Pancreas (tissue), 10 donors: ENCODE measurements around the gene MYOF. TPM values are rescaled to one million over a fixed set of nuclear protein-coding genes. Genes with fewer than 3 reads are reported as not detected.

Source experiments
- ATAC-seq, 4 donors: fragments of 200-7000 bp; cut with Tn5 transposase; one replicate each; pipeline versions ENCODE4 v1.8.0 to v1.9.1; 2020; ENCODE audit warnings: mild to moderate bottlenecking in 4 of 4, moderate library complexity in 4 of 4
- DNase-seq, 6 donors: peaks; one replicate each; pipeline ENCODE4 v3.0.0-alpha.2; 2020
- FAIRE-seq: peaks from 2 replicates; lab custom pipeline; 2012; peaks lifted over from hg19 to GRCh38; lab: Jason Lieb, UNC
- H3K27ac ChIP-seq, 4 donors: fragments of 200-600 bp; sonication (generic); 1 replicate in 3 of 4; 2 replicates in 1 of 4; pipeline versions ENCODE4 v1.5.0 to v1.8.0; 2020
- H3K27me3 ChIP-seq, 4 donors: fragments of 200-600 bp; one replicate each; pipeline ENCODE4 v1.8.0; 2021
- H3K36me3 ChIP-seq, 3 donors: fragments of 200-600 bp; sonication (generic) in 1 of 3; one replicate each; pipeline versions ENCODE4 v1.5.0 to v1.8.0; 2020 to 2021
- H3K4me1 ChIP-seq, 3 donors: fragments of 200-600 bp; one replicate each; pipeline ENCODE4 v1.8.0; 2021
- H3K4me3 ChIP-seq, 4 donors: fragments of 200-600 bp; sonication (generic) in 2 of 4; one replicate each; pipeline versions ENCODE4 v1.5.0 to v1.8.0; 2020 to 2021
- H3K9me3 ChIP-seq, 4 donors: fragments of 200-600 bp; one replicate each; pipeline ENCODE4 v1.8.0; 2021
- WGBS, 2 donors: extraction: QIAGEN DNeasy Blood & Tissue Kit; methylation state at CpG; one replicate each; pipeline ENCODE4 v1.1.7; 2013; 5-methylcytosine and 5-hydroxymethylcytosine counted together
- intact Hi-C, 3 donors: fragments of 100-400 bp; cut with DNase I; formaldehyde crosslinking; loops; one replicate each; pipeline versions ENCODE4 v1.11.1 to v1.14.2; 2022
- polyA plus RNA-seq, 2 donors: library from polyadenylated mRNA; stranded (reverse); fragments of 200-250 nt; gene quantifications; one replicate each; pipeline ENCODE4 v1.2.3, GENCODE V29; 2013
- total RNA-seq, 6 donors: library from RNA; stranded (reverse); fragmentation: NEBNext Ultra II Directional in 4 of 6; extraction: Animal tissue kit (Norgen Biotek cat#: 25700) in 4 of 6; gene quantifications; one replicate each; pipeline versions ENCODE4 v1.2.1 to v1.2.4, GENCODE V29; 2021 to 2023
- TF ChIP-seq, protein P1 (sequence below), 4 donors: fragments of 200-600 bp; sonication (generic) in 3 of 4; IDR thresholded peaks; one replicate each; pipeline versions ENCODE4 v1.5.0 to v1.8.0; 2021; ENCODE audit warnings: antibody characterized with exemption in 4 of 4
- donor health status: healthy with polysubstance abuse.
- donor health status: DM: no; HTN: no; CAD: no; lungs with moderate emphysema.
- donor health status: DM: no; HTN: no; CAD: no.
- donor health status: control.
- donor health status: control.
- donor health status: Bipolar disorder and iron deficiency.
- donor health status: DM: yes; HTN: yes; CAD: no.
- donor health status: DM: no; HTN: no; CAD: no.
- donor health status: DM: no; HTN: no; CAD: no.
- donor health status: DM: yes; HTN: yes; CAD: no.

The MYOF gene
- total and polyA plus RNA-seq, 8 donors, result 4.7 to 38.2 (median 12.0) TPM

GRCh38 chr10:93514521-93514920 is 32.4 kb upstream of the MYOF start:
- Histone ChIP-seq H3K4me1 (no peaks in the 10 kb centered on the region), H3K9me3 (no peaks in the 10 kb centered on the region), H3K27me3 (no peaks in the 10 kb centered on the region), H3K27ac (no peak overlapping the region), H3K4me3 (no peak overlapping the region), H3K36me3 (no peaks in the 10 kb centered on the region)
- FAIRE-seq (no peak), ATAC-seq (no peak), DNase-seq (no peak)
- WGBS, 2 donors, result 84 to 89% methylated on average over 4 of the region's 4 CpGs
- TF ChIP-seq, protein P1, sequence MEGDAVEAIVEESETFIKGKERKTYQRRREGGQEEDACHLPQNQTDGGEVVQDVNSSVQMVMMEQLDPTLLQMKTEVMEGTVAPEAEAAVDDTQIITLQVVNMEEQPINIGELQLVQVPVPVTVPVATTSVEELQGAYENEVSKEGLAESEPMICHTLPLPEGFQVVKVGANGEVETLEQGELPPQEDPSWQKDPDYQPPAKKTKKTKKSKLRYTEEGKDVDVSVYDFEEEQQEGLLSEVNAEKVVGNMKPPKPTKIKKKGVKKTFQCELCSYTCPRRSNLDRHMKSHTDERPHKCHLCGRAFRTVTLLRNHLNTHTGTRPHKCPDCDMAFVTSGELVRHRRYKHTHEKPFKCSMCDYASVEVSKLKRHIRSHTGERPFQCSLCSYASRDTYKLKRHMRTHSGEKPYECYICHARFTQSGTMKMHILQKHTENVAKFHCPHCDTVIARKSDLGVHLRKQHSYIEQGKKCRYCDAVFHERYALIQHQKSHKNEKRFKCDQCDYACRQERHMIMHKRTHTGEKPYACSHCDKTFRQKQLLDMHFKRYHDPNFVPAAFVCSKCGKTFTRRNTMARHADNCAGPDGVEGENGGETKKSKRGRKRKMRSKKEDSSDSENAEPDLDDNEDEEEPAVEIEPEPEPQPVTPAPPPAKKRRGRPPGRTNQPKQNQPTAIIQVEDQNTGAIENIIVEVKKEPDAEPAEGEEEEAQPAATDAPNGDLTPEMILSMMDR (IDR thresholded peaks at IDR 0.05), result no peak
- intact Hi-C loops, result no loop called here

GRCh38 chr10:93513091-93513490 is 31.0 kb upstream of the MYOF start:
- intact Hi-C loops, result no loop called here
- ATAC-seq (no peak), DNase-seq (no peak), FAIRE-seq (no peak)
- no peak overlapping the region for H3K27ac ChIP-seq
- TF ChIP-seq, protein P1 (IDR thresholded peaks at IDR 0.05), result no peak
- 0 to 91% methylated on average over 1 of the region's 1 CpG for WGBS, 2 donors
- H3K4me3 ChIP-seq, result no peak overlapping the region
- H3K9me3 ChIP-seq, result no peaks in the 10 kb centered on the region
- no peaks in the 10 kb centered on the region for H3K4me1 ChIP-seq
- no peaks in the 10 kb centered on the region for H3K27me3 ChIP-seq
- no peaks in the 10 kb centered on the region for H3K36me3 ChIP-seq

- intact Hi-C loops, result no loop called here
- WGBS, 2 donors, result 80 to 93% methylated on average over 1 of the region's 1 CpG
- Histone ChIP-seq H3K27me3 (no peaks in the 10 kb centered on the region), H3K4me3 (no peak overlapping the region), H3K4me1 (no peaks in the 10 kb centered on the region), H3K9me3 (no peaks in the 10 kb centered on the region), H3K27ac (no peak overlapping the region), H3K36me3 (no peaks in the 10 kb centered on the region)
- TF ChIP-seq, protein P1 (IDR thresholded peaks at IDR 0.05), result no peak
- DNase-seq (no peak), FAIRE-seq (no peak), ATAC-seq (no peak)
Observed at GRCh38 chr10:93512565-93512964, 30.4 kb upstream of the MYOF start.

GRCh38 chr10:93509816-93510215 is 27.7 kb upstream of the MYOF start:
- Histone ChIP-seq H3K4me1 (no peaks in the 10 kb centered on the region), H3K27me3 (no peaks in the 10 kb centered on the region), H3K36me3 (no peaks in the 10 kb centered on the region), H3K9me3 (no peaks in the 10 kb centered on the region), H3K4me3 (no peak overlapping the region), H3K27ac (no peak overlapping the region)
- WGBS, 2 donors, result 92 to 97% methylated on average over 8 of the region's 8 CpGs
- TF ChIP-seq, protein P1 (IDR thresholded peaks at IDR 0.05), result no peak
- intact Hi-C loops, result no loop called here
- DNase-seq (no peak), ATAC-seq (no peak), FAIRE-seq (no peak)

DNA sequence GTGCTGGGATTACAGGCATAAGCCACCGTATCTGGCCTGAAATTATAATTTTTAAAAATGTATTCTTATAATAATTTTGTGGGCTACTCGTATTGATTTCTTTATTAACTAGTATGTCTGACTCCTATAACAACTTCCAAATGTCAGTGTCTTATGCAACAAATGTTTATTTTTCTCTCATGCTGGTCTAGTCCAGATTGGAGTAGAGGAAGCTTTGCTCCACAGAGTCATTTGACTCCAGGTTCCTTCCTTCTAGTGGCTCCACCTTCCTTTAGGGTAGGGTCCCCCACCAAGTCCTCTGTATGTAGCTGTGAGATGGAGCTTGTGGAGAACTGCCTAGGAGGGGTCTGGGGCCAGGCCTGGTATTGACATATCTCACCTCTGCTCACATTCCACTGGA is 22.9 kb upstream of the MYOF start:
- no peak for ATAC-seq

More for the DNA sequence above, 22.9 kb upstream of the MYOF start:
- no peak overlapping the region for H3K4me3 ChIP-seq
- no peaks in the 10 kb centered on the region for H3K4me1 ChIP-seq
- FAIRE-seq (no peak), DNase-seq (no peak)
- TF ChIP-seq, protein P1 (IDR thresholded peaks at IDR 0.05), result no peak
- no peak overlapping the region for H3K27ac ChIP-seq
- intact Hi-C loops, result no loop called here
- no peaks in the 10 kb centered on the region for H3K36me3 ChIP-seq
- H3K27me3 ChIP-seq, result no peaks in the 10 kb centered on the region
- WGBS, 2 donors, result 83 to 87% methylated on average over 2 of the region's 2 CpGs
- H3K9me3 ChIP-seq, result no peaks in the 10 kb centered on the region
